Neuron (in vitro differentiated cells): Measurements from ENCODE around the gene VCAM1.
A peak's percentile ranks its signal among the peaks of the same experiment; 100 is the strongest.
"Not testable (repeated sequence)": the region's sequence is repeated elsewhere in the genome, so short reads cannot be mapped to it uniquely, and the experiment has no call there.

Experiments used
- H2AFZ ChIP-seq: one replicate; pipeline ENCODE4 v1.6.1; 2013; ENCODE audit warnings: low read depth, mild to moderate bottlenecking, inconsistent platforms, low read length, moderate library complexity
- H3K27me3 ChIP-seq: one replicate; pipeline ENCODE4 v1.6.1; 2013; ENCODE audit warnings: low read length; ENCODE audit not compliant: insufficient read depth
- H3K36me3 ChIP-seq: one replicate; pipeline ENCODE4 v1.6.1; 2013; ENCODE audit warnings: low read length; ENCODE audit not compliant: insufficient read depth
- H3K4me1 ChIP-seq: one replicate; pipeline ENCODE4 v1.6.1; 2013; ENCODE audit warnings: low read length; ENCODE audit not compliant: insufficient read depth
- H3K4me3 ChIP-seq: 2 replicates; pipeline ENCODE4 v1.5.1; 2013; ENCODE audit warnings: mild to moderate bottlenecking, low read length, moderate library complexity
- H3K9me3 ChIP-seq: one replicate; pipeline ENCODE4 v1.6.1; 2013; ENCODE audit warnings: low read length

The VCAM1 gene

DNA sequence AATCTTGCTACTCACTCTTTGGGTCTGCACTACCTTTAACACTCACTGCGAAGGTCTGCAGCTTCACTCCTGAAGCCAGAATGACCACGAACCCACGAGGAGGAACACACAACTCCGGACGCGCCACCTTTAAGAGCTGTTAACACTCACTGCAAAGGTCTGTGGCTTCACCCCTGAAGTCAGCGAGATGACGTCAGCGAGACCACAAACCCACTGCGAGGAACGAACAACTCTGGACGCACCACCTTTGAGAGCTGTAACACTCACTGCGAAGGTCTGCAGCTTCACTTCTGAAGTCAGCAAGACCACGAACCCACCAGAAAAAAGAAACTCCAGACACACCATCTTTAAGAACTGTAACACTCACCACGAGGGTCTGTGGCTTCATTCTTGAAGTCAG is 6.5 kb upstream of the VCAM1 start:
- not testable (repeated sequence) for H3K4me3 ChIP-seq, H3K9me3 ChIP-seq, H2AFZ ChIP-seq, H3K36me3 ChIP-seq, H3K4me1 ChIP-seq, H3K27me3 ChIP-seq

DNA sequence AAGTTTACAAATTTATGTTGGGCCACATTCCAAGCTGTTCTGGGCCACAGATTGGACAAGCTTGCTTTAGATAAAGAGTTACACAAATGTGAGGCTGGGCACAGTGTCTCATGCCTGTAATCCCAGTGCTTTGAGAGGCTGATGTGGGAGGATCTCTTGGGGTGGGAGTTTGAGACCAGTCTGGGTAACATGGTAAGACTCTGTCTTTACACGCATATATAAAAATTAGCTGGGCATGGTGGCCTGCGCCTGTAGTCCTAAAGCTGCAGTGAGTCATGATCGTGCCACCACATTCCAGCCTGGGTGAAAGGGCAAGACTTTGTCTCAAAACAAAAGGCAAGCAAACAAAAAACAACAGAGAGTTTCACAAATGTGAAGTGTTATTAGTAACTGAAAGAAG is 5.9 kb upstream of the VCAM1 start:
- no peak overlapping the region for H3K4me3 ChIP-seq
- no peaks in the 10 kb centered on the region for H3K27me3 ChIP-seq
- no peaks in the 10 kb centered on the region for H3K36me3 ChIP-seq
- H2AFZ ChIP-seq: no peak overlapping the region
- H3K9me3 ChIP-seq: no peaks in the 10 kb centered on the region
- H3K4me1 ChIP-seq: peaks cover 8% of the 10 kb centered on the region

DNA sequence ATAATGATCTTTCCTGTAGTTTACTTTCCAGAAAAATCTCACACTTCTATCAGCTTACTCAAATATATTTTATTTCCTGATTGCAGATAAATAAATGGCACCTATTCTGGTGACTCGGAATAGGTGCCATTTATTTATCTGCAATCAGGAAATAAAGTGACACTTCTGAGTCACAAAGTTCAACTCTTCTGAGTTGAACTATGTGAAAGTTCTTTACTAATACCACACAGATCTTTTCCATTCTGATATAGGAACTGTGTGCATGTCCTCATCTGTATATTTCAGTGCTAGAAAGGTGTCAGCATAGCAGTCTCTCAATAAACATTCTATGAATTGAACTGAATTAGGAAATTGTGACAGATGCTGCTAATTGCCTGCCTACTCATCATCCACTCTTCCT is 4.9 kb upstream of the VCAM1 start:
- Histone ChIP-seq H3K9me3 (no peaks in the 10 kb centered on the region), H3K27me3 (no peaks in the 10 kb centered on the region), H3K4me3 (no peak overlapping the region), H2AFZ (no peak overlapping the region), H3K4me1 (peaks cover 11% of the 10 kb centered on the region), H3K36me3 (no peaks in the 10 kb centered on the region)

DNA sequence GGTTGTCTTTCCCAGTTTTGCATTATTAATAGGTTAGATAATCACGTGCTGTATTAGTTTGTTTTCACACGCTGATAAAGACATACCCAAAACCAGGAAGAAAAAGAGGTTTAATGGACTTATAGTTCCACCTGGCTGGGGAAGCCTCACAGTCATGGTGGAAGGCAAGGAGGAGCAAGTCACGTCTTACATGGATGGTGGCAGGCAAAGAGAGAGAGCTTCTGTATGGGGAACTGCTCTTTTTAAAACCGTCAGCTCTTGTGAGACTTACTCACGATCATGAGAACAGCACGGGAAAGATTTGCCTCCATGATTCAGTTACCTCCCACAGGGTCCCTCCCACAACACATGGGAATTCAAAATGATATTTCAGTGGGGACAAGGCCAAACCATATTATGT is 2.3 kb upstream of the VCAM1 start:
- Histone ChIP-seq H3K9me3 (no peaks in the 10 kb centered on the region), H3K4me3 (no peak overlapping the region), H2AFZ (no peak overlapping the region), H3K36me3 (no peaks in the 10 kb centered on the region), H3K27me3 (no peaks in the 10 kb centered on the region), H3K4me1 (peaks cover 20% of the 10 kb centered on the region)

DNA sequence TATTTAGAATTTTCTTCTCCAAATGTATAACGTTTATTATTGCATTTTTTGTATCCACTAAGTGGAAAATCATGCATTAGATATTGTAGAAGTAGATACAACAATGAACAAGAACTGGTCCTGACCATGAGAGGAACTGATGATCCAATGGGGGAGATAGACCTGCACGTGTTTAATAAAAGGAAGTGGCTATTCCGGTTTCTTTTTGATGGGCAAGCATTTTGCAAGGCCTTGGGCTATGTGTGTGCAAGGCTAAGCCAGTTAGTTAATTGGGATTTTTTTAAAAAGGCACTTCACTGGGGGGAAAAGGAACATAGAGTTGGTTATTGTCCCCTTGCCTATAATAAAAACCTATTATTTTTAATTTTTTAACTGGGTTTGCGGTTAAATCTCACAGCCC is 961 bp upstream of the VCAM1 start:
- Histone ChIP-seq H3K36me3 (no peaks in the 10 kb centered on the region), H3K9me3 (no peaks in the 10 kb centered on the region), H2AFZ (no peak overlapping the region), H3K4me3 (no peak overlapping the region), H3K27me3 (no peaks in the 10 kb centered on the region), H3K4me1 (peaks cover 18% of the 10 kb centered on the region)

DNA sequence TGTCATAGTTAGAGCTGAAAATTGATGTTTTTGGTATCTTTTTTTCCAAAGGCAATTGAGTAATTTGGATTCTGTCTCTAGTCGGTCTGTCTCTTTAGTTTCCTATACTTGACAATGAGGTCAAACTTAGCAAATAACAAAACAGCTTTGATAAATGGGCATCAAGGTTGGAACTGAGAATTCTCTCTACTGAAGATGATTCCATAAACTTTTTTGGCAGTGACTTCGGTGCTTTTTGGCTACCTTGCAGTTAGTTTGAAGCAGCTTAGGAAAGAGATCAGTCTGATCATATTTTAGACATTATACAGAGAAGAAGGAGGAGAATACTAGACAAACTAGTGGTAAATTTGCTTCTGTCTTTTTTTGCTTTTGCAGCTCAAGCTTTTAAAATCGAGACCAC is 559 bp downstream of the VCAM1 start:
- no peaks in the 10 kb centered on the region for H3K9me3 ChIP-seq
- H3K4me3 ChIP-seq: peak overlapping the region; percentile 22
- H3K4me1 ChIP-seq: peaks cover 13% of the 10 kb centered on the region
- H2AFZ ChIP-seq: no peak overlapping the region
- H3K27me3 ChIP-seq: no peaks in the 10 kb centered on the region
- H3K36me3 ChIP-seq: no peaks in the 10 kb centered on the region

DNA sequence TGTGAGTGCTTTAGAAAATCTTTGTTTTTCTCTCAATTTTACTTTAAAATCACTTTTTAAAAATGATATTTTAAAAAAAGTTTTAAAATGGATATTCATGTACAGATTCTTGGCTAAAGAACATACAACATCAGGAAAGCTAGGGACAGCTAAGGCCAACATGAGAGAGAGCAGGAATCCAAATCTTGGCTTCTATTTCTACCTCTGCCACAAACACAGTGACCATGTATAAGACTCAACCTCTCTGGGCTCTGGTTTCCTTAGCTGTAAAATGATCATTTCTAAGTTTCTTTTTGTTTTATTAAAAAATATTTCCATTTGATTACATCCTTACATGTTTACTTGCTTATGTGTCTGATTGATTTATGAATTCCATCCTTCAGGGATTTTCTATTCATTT is 1.2 kb downstream of the VCAM1 start:
- no peaks in the 10 kb centered on the region for H3K27me3 ChIP-seq
- no peaks in the 10 kb centered on the region for H3K9me3 ChIP-seq
- H3K4me3 ChIP-seq: no peak overlapping the region
- no peak overlapping the region for H2AFZ ChIP-seq
- H3K4me1 ChIP-seq: peaks cover 13% of the 10 kb centered on the region
- no peaks in the 10 kb centered on the region for H3K36me3 ChIP-seq

DNA sequence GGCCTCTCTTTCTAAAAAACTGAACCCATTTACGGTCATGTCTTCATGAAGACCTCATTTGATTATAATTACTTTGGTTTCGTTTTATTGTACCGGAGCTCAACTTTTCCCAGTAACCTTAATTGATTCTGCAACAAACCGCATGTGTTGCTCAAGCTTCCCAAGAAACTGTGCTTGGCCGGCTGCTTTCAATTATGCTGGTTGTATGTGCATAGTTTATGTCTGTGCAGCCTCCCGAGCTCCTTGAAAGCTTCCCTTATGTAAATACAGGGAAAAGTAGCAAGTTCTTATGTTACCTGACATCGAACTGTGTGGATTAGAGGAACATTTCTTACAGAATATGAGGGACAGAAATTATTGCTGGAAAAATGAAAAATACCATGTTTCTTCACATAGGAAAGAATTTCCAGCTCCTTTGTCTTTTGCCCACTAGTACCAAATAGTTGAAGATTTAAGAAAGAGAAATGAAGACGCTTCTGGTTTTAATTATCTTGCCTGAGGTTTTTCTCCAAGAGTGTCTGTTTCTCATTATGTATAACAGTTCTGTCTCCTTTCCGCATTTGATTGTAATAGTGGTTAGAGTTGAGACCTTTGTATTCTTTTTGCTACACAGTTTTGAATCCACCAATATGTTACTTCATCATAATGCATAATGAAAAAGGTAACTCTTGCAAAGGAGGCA is 2.1 kb downstream of the VCAM1 start:
- H3K36me3 ChIP-seq: no peaks in the 10 kb centered on the region
- no peak overlapping the region for H2AFZ ChIP-seq
- no peak overlapping the region for H3K4me3 ChIP-seq
- H3K4me1 ChIP-seq: peaks cover 13% of the 10 kb centered on the region
- no peaks in the 10 kb centered on the region for H3K9me3 ChIP-seq
- H3K27me3 ChIP-seq: no peaks in the 10 kb centered on the region

DNA sequence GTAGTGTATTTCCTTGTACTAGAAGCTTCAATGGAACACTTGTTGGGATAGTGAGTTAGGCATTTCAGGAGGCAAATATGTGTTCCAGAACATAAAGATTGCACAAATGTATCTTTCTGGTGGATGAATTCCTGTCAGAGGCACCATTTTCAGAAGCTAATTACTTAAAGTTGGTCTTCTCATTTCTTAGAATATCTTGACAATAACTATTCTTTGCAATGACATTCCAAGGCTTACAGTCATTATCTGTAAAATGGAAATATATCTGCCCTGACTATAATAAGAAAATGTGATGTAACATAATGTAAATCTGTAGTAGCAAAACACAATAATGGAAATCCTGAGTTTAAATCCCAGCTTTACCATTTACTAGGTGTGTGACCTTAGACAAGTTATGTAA is 2.7 kb downstream of the VCAM1 start:
- Histone ChIP-seq H3K4me3 (no peak overlapping the region), H2AFZ (no peak overlapping the region), H3K9me3 (no peaks in the 10 kb centered on the region), H3K36me3 (no peaks in the 10 kb centered on the region), H3K4me1 (peaks cover 13% of the 10 kb centered on the region), H3K27me3 (no peaks in the 10 kb centered on the region)

DNA sequence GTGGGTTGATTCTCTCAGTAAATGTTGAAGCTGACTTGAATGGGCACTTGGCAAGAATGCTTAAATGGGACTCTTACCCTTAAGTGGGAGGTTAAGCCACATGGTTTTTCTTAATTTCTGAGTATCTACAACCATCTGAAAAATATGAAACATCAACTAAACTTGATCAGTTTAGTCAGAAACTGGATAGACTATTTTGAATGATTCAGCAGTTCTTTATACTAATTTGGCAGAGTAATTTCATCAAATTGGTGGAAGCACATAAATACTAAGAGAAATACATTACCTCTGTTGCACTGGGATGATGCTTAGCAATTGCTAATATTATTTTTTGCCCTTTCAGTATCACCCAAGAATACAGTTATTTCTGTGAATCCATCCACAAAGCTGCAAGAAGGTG is 4.7 kb downstream of the VCAM1 start:
- no peak overlapping the region for H2AFZ ChIP-seq
- no peaks in the 10 kb centered on the region for H3K9me3 ChIP-seq
- H3K4me3 ChIP-seq: no peak overlapping the region
- H3K36me3 ChIP-seq: no peaks in the 10 kb centered on the region
- H3K27me3 ChIP-seq: no peaks in the 10 kb centered on the region
- peaks cover 12% of the 10 kb centered on the region for H3K4me1 ChIP-seq

DNA sequence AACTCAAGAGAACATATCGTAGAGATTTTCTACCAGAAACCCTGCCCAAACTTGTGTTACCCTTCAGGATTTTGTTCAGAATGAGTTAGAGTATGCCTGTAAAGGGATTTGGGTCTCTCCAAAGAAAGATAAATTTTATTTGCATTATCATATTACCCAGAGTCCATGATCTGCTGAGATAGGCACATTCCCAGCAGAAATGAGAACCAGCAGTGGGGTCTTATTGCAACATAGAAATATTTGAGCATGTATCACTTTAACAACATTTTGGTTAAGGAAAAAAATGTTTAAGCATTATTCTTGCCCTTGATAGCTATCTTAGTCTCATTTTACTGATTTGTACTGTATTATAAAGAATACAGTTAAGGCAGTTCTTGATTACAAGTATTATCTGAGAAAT is 10.6 kb downstream of the VCAM1 start:
- Histone ChIP-seq H3K4me3 (no peak overlapping the region), H3K27me3 (no peaks in the 10 kb centered on the region), H3K4me1 (peaks cover 2% of the 10 kb centered on the region), H3K9me3 (no peaks in the 10 kb centered on the region), H3K36me3 (no peaks in the 10 kb centered on the region), H2AFZ (no peak overlapping the region)

DNA sequence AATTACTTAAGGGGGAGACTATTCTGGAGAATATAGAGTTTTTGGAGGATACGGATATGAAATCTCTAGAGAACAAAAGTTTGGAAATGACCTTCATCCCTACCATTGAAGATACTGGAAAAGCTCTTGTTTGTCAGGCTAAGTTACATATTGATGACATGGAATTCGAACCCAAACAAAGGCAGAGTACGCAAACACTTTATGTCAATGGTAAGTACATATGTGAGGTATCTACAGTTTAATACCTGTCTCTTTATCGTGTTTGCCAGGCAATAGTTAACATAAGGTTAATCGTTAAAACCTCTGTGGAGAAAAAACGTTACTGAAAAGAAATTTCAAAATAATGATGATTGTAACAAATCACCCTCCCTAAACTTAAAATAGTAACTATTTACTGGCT is 11.8 kb downstream of the VCAM1 start:
- Histone ChIP-seq H2AFZ (no peak overlapping the region), H3K27me3 (no peaks in the 10 kb centered on the region), H3K36me3 (no peaks in the 10 kb centered on the region), H3K9me3 (no peaks in the 10 kb centered on the region), H3K4me3 (no peak overlapping the region), H3K4me1 (peaks cover 8% of the 10 kb centered on the region)

DNA sequence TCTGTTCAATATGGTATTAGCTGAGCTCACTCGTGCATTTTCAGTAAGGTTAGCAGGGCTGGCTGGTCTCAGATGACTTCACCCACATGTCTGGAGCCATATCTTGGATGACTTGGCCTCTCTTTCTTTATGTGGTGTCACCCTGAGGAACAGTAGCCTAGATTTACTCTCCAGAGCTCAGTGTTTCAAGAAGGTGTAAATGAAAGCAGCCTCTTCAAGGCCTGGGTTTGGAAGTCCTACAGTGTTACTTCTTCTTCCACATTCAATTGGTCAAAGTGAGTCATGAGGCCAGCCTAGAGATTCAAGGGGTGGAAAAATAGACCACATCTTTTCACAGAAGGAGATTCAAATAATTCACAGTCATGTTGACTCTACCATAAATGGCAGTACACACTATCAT is 12.2 kb downstream of the VCAM1 start:
- H2AFZ ChIP-seq: no peak overlapping the region
- H3K36me3 ChIP-seq: no peaks in the 10 kb centered on the region
- no peak overlapping the region for H3K4me3 ChIP-seq
- peaks cover 8% of the 10 kb centered on the region for H3K4me1 ChIP-seq
- H3K9me3 ChIP-seq: no peaks in the 10 kb centered on the region
- H3K27me3 ChIP-seq: no peaks in the 10 kb centered on the region

DNA sequence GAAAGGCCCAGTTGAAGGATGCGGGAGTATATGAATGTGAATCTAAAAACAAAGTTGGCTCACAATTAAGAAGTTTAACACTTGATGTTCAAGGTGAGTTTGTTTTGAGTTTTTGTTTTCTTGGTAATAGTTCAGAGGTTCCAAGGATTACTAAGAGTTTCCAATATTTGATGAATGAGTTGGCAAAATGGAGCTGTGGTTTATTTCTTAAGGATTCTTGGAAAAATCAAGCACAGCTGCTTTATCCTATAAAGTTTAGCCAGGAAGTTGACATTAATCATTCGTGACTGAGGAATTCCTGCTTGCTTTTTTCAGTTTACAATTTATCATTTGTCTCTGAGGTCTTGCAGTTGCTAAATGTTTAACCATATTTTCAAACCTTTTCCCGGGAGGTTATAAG is 15.1 kb downstream of the VCAM1 start:
- no peak overlapping the region for H2AFZ ChIP-seq
- peaks cover 13% of the 10 kb centered on the region for H3K4me1 ChIP-seq
- H3K4me3 ChIP-seq: no peak overlapping the region
- H3K27me3 ChIP-seq: no peaks in the 10 kb centered on the region
- H3K36me3 ChIP-seq: no peaks in the 10 kb centered on the region
- H3K9me3 ChIP-seq: no peaks in the 10 kb centered on the region
